ENCODE results near the gene ABLIM2. TPM values are rescaled to one million over a fixed set of nuclear protein-coding genes. Genes with fewer than 3 reads are reported as not detected.

The ABLIM2 gene
- total and polyA plus RNA-seq, 2 of the 4 experiments (the other 2 are of a cell fraction), result under 0.01 to 0.10 TPM

GRCh38 chr4:7952615-7953014 is 206.0 kb downstream of the ABLIM2 start:
- no peak for ATAC-seq (ENCODE audit: low read depth)
- Histone ChIP-seq H2BK120ac (ENCODE audit: low read depth, low read length) (no peak overlapping the region), H3K18ac (ENCODE audit: low read depth, low read length) (no peak overlapping the region), H3K56ac (ENCODE audit: extremely low read depth, insufficient read depth, low read length) (no peak overlapping the region), H3K36me3 (ENCODE audit: control insufficient read depth, insufficient read depth, low read length) (no peaks in the 10 kb centered on the region), H2BK5ac (ENCODE audit: low read depth, low read length, poor library complexity, severe bottlenecking) (no peak overlapping the region), H3K4me2 (ENCODE audit: low read depth, low read length) (no peak overlapping the region), H2AFZ (replicated peaks; ENCODE audit: low read length, poor library complexity) (no peak overlapping the region), H3K9ac (ENCODE audit: low read depth, low read length) (no peak overlapping the region), H4K20me1 (ENCODE audit: insufficient read depth, low read length) (no peaks in the 10 kb centered on the region), H3K23ac (ENCODE audit: low read depth, low read length) (no peak overlapping the region), H3K4me3 (ENCODE audit: insufficient read depth, low read depth, low read length) (no peak overlapping the region), H3K27me3 (ENCODE audit: control insufficient read depth, insufficient read depth, low read length) (no peaks in the 10 kb centered on the region), H3K4ac (ENCODE audit: low read depth, low read length) (no peak overlapping the region), H2AK5ac (ENCODE audit: low read depth, low read length) (no peak overlapping the region), H2BK20ac (ENCODE audit: low read depth, low read length) (no peak overlapping the region), H3K9me3 (ENCODE audit: control insufficient read depth, insufficient read depth, low read length) (0 out of 2 replicates have a peak, but pooled peaks cover 2% of the 10 kb centered on the region), H3K4me1 (ENCODE audit: control insufficient read depth, insufficient read depth, low read length) (peaks cover 6% of the 10 kb centered on the region), H3K9me1 (ENCODE audit: insufficient read depth, low read length) (peaks cover 10% of the 10 kb centered on the region), H3K79me1 (ENCODE audit: low read depth in 1 of 2, low read length in 2 of 2) (peaks cover 0 to 4% of the 10 kb centered on the region in 2 experiments; a peak in 1 of 4 replicates), H4K91ac (ENCODE audit: insufficient read depth, low read depth, low read length) (no peak overlapping the region), H2AK9ac (replicated peaks; ENCODE audit: low read depth, low read length, poor library complexity) (no peak overlapping the region), H4K8ac (ENCODE audit: low read depth in 2 of 2, low read length in 2 of 2) (no peak overlapping the region), H2BK15ac (ENCODE audit: low read depth, low read length) (no peak overlapping the region), H4K5ac (ENCODE audit: low read depth, low read length) (no peak overlapping the region), H3K27ac (ENCODE audit: insufficient read depth, low read length) (no peak overlapping the region), H3K14ac (replicated peaks; ENCODE audit: low read depth, low read length) (no peak overlapping the region)
- CTCF ChIA-PET, result interaction anchor here (0.8 kb wide), 1 partner anchor 850 kb away, joined by 3 read pairs; no protein-coding TSS in a partner anchor
- intact Hi-C loops (cut with micrococcal nuclease) (no loop called here), dilution Hi-C loops (cut with HindIII; ENCODE audit: low sequenced_read_pairs, unreplicated experiment) (no loop called here), in situ Hi-C loops (cut with MboI; ENCODE audit: low sequenced_read_pairs) (no loop called here)
- TF ChIP-seq NFE2L2 (IDR thresholded peaks at IDR 0.05; ENCODE audit: low read depth, low read length) (no peak), FOS (IDR thresholded peaks at IDR 0.05; ENCODE audit: low read depth, low read length) (no peak), USF2 (IDR thresholded peaks at IDR 0.05; ENCODE audit: low read depth, low read length) (no peak), ELK1 (IDR thresholded peaks at IDR 0.05; ENCODE audit: borderline replicate concordance, low read depth, low read length) (no peak), RAD21 (IDR thresholded peaks at IDR 0.05; ENCODE audit: low read length) (no peak), CTCF (conservative IDR thresholded peaks at IDR 0.05; ENCODE audit: low read depth, low read length) (no peak), CHD1 (IDR thresholded peaks at IDR 0.05; ENCODE audit: low read depth, low read length) (no peak), BHLHE40 (IDR thresholded peaks at IDR 0.05; ENCODE audit: low read depth, low read length) (no peak), RCOR1 (IDR thresholded peaks at IDR 0.05; ENCODE audit: insufficient replicate concordance, low read length) (no peak), MAZ (IDR thresholded peaks at IDR 0.05; ENCODE audit: borderline replicate concordance, low read depth, low read length) (no peak), MXI1 (IDR thresholded peaks at IDR 0.05; ENCODE audit: borderline replicate concordance, low read depth, low read length) (no peak), MAFK (IDR thresholded peaks at IDR 0.05; ENCODE audit: low read depth, low read length) (no peak), POLR2A (IDR thresholded peaks at IDR 0.05; ENCODE audit: low read depth, low read length) (no peak)
- DNase-seq, result no peak
- 88% methylated on average over 7 of the region's 9 CpGs; no CpG with 5 or more reads in 1 of the 2 experiments for WGBS, 2 experiments (ENCODE audit: extremely low coverage in 2 of 2, insufficient read length in 1 of 2)
- BruUV-seq (replicated peaks), result no TSS peak
- POLR2A ChIA-PET (ENCODE audit: unreplicated experiment), result no interaction called here
